CD4-positive, CD25-positive, alpha-beta regulatory T cell (primary cell): ENCODE results near the gene NTF3. TPM values are rescaled to one million over a fixed set of nuclear protein-coding genes. Genes with fewer than 3 reads are reported as not detected.

Experiments used
- ATAC-seq, 2 donors: fragments of 150-1000 bp; cut with Tn5 transposase; one replicate each; pipeline ENCODE4 v1.10.0; 2021; ENCODE audit warnings: low read depth in 2 of 2, moderate number of reproducible peaks in 2 of 2, moderate library complexity in 1 of 2
- DNase-seq, 3 donors: peaks; one replicate each; pipeline versions ENCODE4 v3.0.0 to v3.0.0-alpha.2; 2012 to 2022; ENCODE audit warnings: mixed read lengths in 1 of 3
- H3K27ac ChIP-seq: one replicate; pipeline ENCODE4 v1.7.0; 2013; ENCODE audit warnings: mild to moderate bottlenecking, low read length; ENCODE audit not compliant: insufficient read depth, poor library complexity, severe bottlenecking
- H3K27me3 ChIP-seq: one replicate; pipeline ENCODE4 v1.7.0; 2013; ENCODE audit warnings: low read length; ENCODE audit not compliant: control insufficient read depth, insufficient read depth
- H3K36me3 ChIP-seq: one replicate; pipeline ENCODE4 v1.7.0; 2013; ENCODE audit warnings: mild to moderate bottlenecking, low read length, moderate library complexity; ENCODE audit not compliant: control insufficient read depth, insufficient read depth
- H3K4me1 ChIP-seq: 2 replicates; pipeline ENCODE4 v1.7.0; 2013; ENCODE audit warnings: mild to moderate bottlenecking, low read length; ENCODE audit not compliant: insufficient read depth, control insufficient read depth, poor library complexity, severe bottlenecking
- H3K4me3 ChIP-seq: one replicate; pipeline ENCODE4 v1.7.0; 2013; ENCODE audit warnings: low read depth, mild to moderate bottlenecking, low read length, moderate library complexity
- H3K9me3 ChIP-seq, 2 experiments: 1 replicate in 1 of 2; 2 replicates in 1 of 2; pipeline ENCODE4 v1.7.0; 2013; ENCODE audit warnings: low read length in 2 of 2, mild to moderate bottlenecking in 1 of 2, moderate library complexity in 1 of 2; ENCODE audit not compliant: control insufficient read depth in 2 of 2
- H3K27ac Mint-ChIP-seq, 3 donors: one replicate each; pipeline ENCODE4 v1.8.0; 2020 to 2022; ENCODE audit warnings: mild to moderate bottlenecking in 3 of 3, mixed read lengths in 3 of 3, moderate library complexity in 2 of 3
- H3K27me3 Mint-ChIP-seq: one replicate; pipeline ENCODE4 v1.8.0; 2022; ENCODE audit warnings: mild to moderate bottlenecking, mixed read lengths
- H3K36me3 Mint-ChIP-seq: one replicate; pipeline ENCODE4 v1.8.0; 2020; ENCODE audit warnings: mixed read lengths
- H3K4me1 Mint-ChIP-seq, 4 donors: one replicate each; pipeline ENCODE4 v1.8.0; 2020 to 2022; ENCODE audit warnings: mixed read lengths in 4 of 4, mild to moderate bottlenecking in 1 of 4
- H3K4me3 Mint-ChIP-seq, 4 donors: one replicate each; pipeline ENCODE4 v1.8.0; 2020 to 2022; ENCODE audit warnings: mild to moderate bottlenecking in 4 of 4, mixed read lengths in 4 of 4, moderate library complexity in 3 of 4
- H3K9me3 Mint-ChIP-seq, 7 donors: one replicate each; pipeline ENCODE4 v1.8.0; 2020 to 2022; ENCODE audit warnings: mixed read lengths in 7 of 7, mild to moderate bottlenecking in 3 of 7, moderate library complexity in 2 of 7
- polyA plus RNA-seq, 4 donors: library from polyadenylated mRNA; unstranded; fragments of 300-500 nt; fragmentation: Illumina TruSeq; gene quantifications; one replicate each; pipeline ENCODE4 v1.2.3, GENCODE V29; 2021
- total RNA-seq: library from RNA; stranded (reverse); gene quantifications from one replicate; pipeline ENCODE4 v1.2.3, GENCODE V29; 2022

The NTF3 gene
- total and polyA plus RNA-seq, 5 donors from 2014 or later = not detected

GRCh38 chr12:5396541-5396940 lies 35.4 kb upstream of the NTF3 start:
- no peak overlapping the region for H3K27ac Mint-ChIP-seq
- Histone ChIP-seq H3K27me3 (peaks cover 2% of the 10 kb centered on the region), H3K27ac (no peak overlapping the region), H3K36me3 (no peaks in the 10 kb centered on the region), H3K4me1 (no peaks in the 10 kb centered on the region), H3K9me3 (no peaks in the 10 kb centered on the region), H3K4me3 (no peak overlapping the region)
- no peak for DNase-seq
- no peaks in the 10 kb centered on the region for H3K36me3 Mint-ChIP-seq
- peaks cover 5% of the 10 kb centered on the region for H3K27me3 Mint-ChIP-seq
- H3K4me3 Mint-ChIP-seq = no peak overlapping the region
- no peaks in the 10 kb centered on the region for H3K4me1 Mint-ChIP-seq
- peaks cover 0 to 3% (median 0%) of the 10 kb centered on the region in 7 donors for H3K9me3 Mint-ChIP-seq
- no peak for ATAC-seq

- H3K4me1 ChIP-seq = no peaks in the 10 kb centered on the region
- no peak for DNase-seq
- peaks cover 0 to 3% (median 0%) of the 10 kb centered on the region in 7 donors for H3K9me3 Mint-ChIP-seq
- no peaks in the 10 kb centered on the region for H3K9me3 ChIP-seq
- H3K36me3 ChIP-seq = no peaks in the 10 kb centered on the region
- H3K27me3 Mint-ChIP-seq = peaks cover 10% of the 10 kb centered on the region
- H3K27ac ChIP-seq = no peak overlapping the region
- H3K27me3 ChIP-seq = peaks cover 5% of the 10 kb centered on the region
- H3K4me1 Mint-ChIP-seq = no peaks in the 10 kb centered on the region
- H3K4me3 Mint-ChIP-seq = no peak overlapping the region
- H3K27ac Mint-ChIP-seq = no peak overlapping the region
- H3K36me3 Mint-ChIP-seq = no peaks in the 10 kb centered on the region
- no peak for ATAC-seq
- no peak overlapping the region for H3K4me3 ChIP-seq
Measured at GRCh38 chr12:5399266-5399665, 32.6 kb upstream of the NTF3 start.

DNA sequence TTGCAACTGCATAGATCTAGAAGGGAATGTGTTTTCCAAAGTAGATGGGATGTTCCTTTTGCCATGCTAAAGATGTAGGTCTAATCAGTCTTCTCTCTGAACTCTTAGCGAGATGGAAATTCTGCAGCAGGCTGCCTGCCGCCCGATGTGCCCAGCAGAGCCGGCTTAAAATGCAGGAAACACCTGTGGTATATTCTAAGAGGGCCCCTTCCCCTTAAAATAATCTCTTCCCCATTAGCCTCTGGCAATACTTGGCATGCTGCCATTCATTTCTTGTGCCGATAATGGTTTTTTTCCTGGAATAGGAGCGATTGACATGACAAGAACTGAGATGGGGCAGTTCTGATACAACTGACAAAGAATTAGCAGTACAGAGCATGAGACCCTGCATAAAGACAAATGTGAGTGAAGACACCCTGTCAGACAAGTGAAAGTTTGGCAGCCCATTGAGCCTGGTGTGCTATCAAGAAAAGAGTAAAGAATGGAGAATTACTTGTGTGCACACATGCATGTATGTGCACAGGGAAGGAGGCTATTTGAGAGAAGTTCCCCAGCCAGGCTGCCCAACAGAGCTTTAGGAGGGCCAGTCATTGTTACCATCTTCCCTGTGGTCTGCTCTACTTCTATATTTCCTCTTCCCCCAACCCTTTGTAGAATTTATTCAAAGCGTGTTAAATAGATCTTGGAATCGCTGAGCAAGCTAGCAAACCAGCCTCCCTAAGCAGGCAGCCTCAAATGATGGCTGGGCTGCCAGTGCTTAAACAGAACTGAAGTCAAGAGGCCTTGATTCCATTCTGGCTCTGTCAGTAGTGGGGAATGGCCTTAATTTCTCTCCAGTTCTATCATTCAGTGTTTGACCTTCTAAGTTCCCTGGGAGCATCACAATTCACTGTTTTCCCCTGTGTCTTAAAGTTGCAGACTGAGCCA lies 29.6 kb upstream of the NTF3 start:
- ATAC-seq (no peak), DNase-seq (no peak)
- H3K27me3 Mint-ChIP-seq = peaks cover 5% of the 10 kb centered on the region
- H3K9me3 ChIP-seq = no peaks in the 10 kb centered on the region
- H3K27me3 ChIP-seq = peaks cover 5% of the 10 kb centered on the region
- H3K4me3 Mint-ChIP-seq = no peak overlapping the region
- no peaks in the 10 kb centered on the region for H3K36me3 ChIP-seq
- no peak overlapping the region for H3K27ac ChIP-seq
- H3K4me3 ChIP-seq = no peak overlapping the region
- H3K27ac Mint-ChIP-seq = no peak overlapping the region
- no peaks in the 10 kb centered on the region for H3K4me1 ChIP-seq
- no peaks in the 10 kb centered on the region for H3K9me3 Mint-ChIP-seq
- no peaks in the 10 kb centered on the region for H3K36me3 Mint-ChIP-seq
- H3K4me1 Mint-ChIP-seq = no peaks in the 10 kb centered on the region

DNA sequence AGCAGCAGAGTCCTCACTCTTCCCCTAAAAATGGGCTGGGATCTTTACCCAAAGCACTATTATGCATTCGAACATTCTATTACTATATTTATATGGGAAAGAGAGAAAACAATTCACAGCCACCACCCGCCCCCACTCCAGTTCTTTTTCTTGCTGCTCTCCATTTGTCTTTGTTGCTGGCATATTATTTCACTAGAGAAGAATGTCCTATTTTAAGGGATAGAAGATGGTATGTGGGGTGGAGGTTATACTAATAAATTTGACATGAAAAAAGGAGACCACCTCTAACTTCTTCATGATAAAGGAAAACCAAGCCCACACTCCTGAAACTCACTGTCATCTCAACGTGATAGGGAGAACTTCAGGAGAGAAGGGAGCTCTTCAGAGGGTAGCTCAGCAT lies 28.5 kb upstream of the NTF3 start:
- Histone ChIP-seq H3K36me3 (no peaks in the 10 kb centered on the region), H3K4me1 (no peaks in the 10 kb centered on the region), H3K9me3 (no peaks in the 10 kb centered on the region), H3K27ac (no peak overlapping the region), H3K4me3 (no peak overlapping the region), H3K27me3 (peaks cover 5% of the 10 kb centered on the region)
- H3K36me3 Mint-ChIP-seq = no peaks in the 10 kb centered on the region
- no peak for ATAC-seq
- H3K27ac Mint-ChIP-seq = no peak overlapping the region
- H3K4me3 Mint-ChIP-seq = no peak overlapping the region
- H3K4me1 Mint-ChIP-seq = no peaks in the 10 kb centered on the region
- peaks cover 9% of the 10 kb centered on the region for H3K27me3 Mint-ChIP-seq
- DNase-seq = no peak
- H3K9me3 Mint-ChIP-seq = no peaks in the 10 kb centered on the region

DNA sequence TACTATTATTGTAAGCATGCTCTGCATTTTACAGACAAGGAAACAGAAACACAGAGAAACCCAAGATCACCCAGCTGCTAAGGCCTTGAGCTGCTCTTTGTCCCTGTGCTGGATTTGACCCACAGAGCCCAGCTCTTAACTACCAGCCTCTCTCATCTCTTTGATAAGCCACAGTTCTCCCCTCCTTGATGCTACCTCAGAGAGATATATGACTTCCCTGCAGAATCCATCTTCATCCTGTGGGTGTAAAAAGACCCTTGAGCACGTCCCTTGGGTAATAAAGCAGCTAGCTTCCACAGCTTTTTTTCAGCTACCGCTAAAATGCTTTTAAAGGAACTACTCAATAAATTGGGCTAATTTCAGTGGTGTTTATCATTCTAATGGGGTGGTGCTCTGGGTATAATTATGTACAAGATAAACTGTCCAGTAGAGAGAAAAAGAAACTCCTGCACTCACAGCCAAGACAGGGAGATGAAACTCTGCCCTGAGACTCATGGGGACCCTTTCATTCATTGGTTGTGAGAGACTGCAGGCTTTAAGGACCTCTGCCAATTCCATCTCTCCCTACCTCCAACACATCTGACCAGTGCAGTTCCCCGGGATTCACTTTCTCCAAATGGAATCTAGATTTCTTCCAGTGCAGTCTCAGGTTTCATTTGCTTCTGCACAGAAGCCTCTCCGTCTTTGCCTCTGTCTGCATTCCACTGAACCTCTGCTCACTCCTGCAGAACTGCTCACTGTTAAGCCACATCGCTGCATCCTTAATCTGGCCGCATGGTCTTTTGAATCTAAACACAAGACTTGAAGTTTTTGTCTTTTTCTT lies 24.7 kb upstream of the NTF3 start:
- Histone ChIP-seq H3K27me3 (no peaks in the 10 kb centered on the region), H3K9me3 (no peaks in the 10 kb centered on the region), H3K4me3 (no peak overlapping the region), H3K36me3 (no peaks in the 10 kb centered on the region), H3K4me1 (no peaks in the 10 kb centered on the region), H3K27ac (no peak overlapping the region)
- H3K4me1 Mint-ChIP-seq = no peaks in the 10 kb centered on the region
- peaks cover 4% of the 10 kb centered on the region for H3K27me3 Mint-ChIP-seq
- peaks cover 0 to 9% (median 0%) of the 10 kb centered on the region in 7 donors for H3K9me3 Mint-ChIP-seq
- H3K4me3 Mint-ChIP-seq = no peak overlapping the region
- H3K27ac Mint-ChIP-seq = no peak overlapping the region
- ATAC-seq (no peak), DNase-seq (no peak)
- H3K36me3 Mint-ChIP-seq = no peaks in the 10 kb centered on the region

- ATAC-seq (no peak), DNase-seq (no peak)
- Mint-ChIP-seq H3K36me3 (no peaks in the 10 kb centered on the region), H3K4me3 (no peak overlapping the region), H3K27ac (no peak overlapping the region), H3K27me3 (peaks cover 4% of the 10 kb centered on the region), H3K9me3 (peaks cover 0 to 12% (median under 1%) of the 10 kb centered on the region in 7 donors), H3K4me1 (no peaks in the 10 kb centered on the region)
- Histone ChIP-seq H3K4me3 (no peak overlapping the region), H3K4me1 (no peaks in the 10 kb centered on the region), H3K27me3 (no peaks in the 10 kb centered on the region), H3K27ac (no peak overlapping the region), H3K9me3 (no peaks in the 10 kb centered on the region), H3K36me3 (no peaks in the 10 kb centered on the region)
Measured at GRCh38 chr12:5409619-5410018, 22.3 kb upstream of the NTF3 start.

DNA sequence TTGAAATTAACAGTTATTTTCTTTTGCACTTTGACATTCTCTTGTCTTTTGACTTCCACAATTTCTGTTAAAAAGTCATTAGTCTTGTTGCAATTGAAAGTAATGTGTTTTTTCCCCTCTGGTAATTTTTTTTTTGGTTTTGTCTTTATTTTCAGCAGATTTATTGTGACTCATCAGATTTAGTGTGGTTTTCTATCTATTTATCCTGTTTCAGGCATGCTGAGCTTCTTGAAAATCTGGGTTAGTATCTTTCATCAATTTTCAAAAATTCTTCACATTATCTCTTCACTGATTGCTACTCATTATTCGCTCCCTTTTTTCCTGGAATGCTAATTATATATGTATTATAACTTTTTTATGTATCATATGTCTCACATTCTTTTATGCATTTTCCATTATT lies 15.3 kb upstream of the NTF3 start:
- no peak overlapping the region for H3K27ac ChIP-seq

More for the DNA sequence above, 15.3 kb upstream of the NTF3 start:
- no peak overlapping the region for H3K27ac Mint-ChIP-seq
- ATAC-seq (no peak), DNase-seq (no peak)
- H3K4me1 Mint-ChIP-seq = no peaks in the 10 kb centered on the region
- H3K9me3 ChIP-seq = no peaks in the 10 kb centered on the region
- no peak overlapping the region for H3K4me3 Mint-ChIP-seq
- H3K9me3 Mint-ChIP-seq = peaks cover 0 to 13% (median 2%) of the 10 kb centered on the region in 7 donors
- H3K36me3 ChIP-seq = no peaks in the 10 kb centered on the region
- H3K4me3 ChIP-seq = no peak overlapping the region
- H3K27me3 Mint-ChIP-seq = peaks cover 11% of the 10 kb centered on the region
- no peaks in the 10 kb centered on the region for H3K4me1 ChIP-seq
- H3K36me3 Mint-ChIP-seq = no peaks in the 10 kb centered on the region
- peaks cover 3% of the 10 kb centered on the region for H3K27me3 ChIP-seq
